C4-2B (cell line): Measurements from ENCODE around the gene LCN12.
A peak's percentile ranks its signal among the peaks of the same experiment; 100 is the strongest.

Source experiments
- H3K27ac ChIP-seq: fragments of 450-650 bp; 2 replicates; pipeline ENCODE4 v1.5.1; 2017
- ZFX ChIP-seq: fragments of 450-650 bp; IDR thresholded peaks from 2 replicates; pipeline ENCODE4 v1.6.1; 2017
- TF ChIP-seq, protein P1 (sequence below): fragments of 450-650 bp; conservative IDR thresholded peaks from 2 replicates; pipeline ENCODE4 v1.5.1; 2017; ENCODE audit warnings: mild to moderate bottlenecking

LCN12 gene

DNA sequence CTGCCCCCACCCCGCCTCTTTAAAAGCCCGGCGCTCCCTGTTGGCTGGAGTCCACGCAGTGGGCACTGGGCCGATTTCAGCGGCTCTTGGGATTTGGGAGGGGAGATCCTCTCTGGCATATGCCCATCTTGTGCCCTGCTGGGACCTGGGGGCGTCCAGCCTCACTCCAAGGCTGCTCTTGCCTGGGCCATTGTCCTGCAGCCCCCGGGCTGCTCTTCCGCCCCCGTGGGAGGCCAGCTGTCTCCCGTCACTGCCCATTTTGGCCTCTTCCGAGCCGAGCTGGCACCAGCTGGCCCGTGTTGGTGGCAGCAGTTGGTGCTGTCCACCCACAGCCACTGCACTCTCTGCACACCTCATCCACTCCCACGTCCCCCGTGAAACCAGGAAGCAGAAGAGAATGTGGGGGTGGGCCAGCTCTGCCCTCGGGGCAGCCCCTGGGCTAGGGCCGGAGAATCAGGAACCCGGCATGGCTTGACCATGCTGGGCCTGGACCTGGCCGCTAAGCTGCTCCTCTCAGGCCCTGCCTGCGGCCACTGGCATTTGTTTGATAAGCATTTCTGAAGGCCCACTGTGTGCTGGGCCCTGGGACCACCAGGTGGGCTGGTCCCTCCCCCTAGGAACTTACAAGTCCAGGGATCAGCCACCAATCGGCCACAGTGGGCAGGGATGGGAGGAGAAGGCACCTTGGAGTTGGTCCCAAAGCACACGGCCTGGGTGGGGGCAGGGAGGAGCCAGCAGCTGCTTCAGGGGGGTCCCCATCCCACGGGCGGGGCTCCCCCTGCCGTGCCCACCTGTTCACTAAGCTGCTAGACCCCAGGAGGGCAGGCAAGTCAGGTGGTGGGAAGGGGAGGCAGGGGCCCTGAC lies 4.8 kb upstream of the LCN12 start:
- no peak for TF ChIP-seq ZFX
- TF ChIP-seq, protein P1, sequence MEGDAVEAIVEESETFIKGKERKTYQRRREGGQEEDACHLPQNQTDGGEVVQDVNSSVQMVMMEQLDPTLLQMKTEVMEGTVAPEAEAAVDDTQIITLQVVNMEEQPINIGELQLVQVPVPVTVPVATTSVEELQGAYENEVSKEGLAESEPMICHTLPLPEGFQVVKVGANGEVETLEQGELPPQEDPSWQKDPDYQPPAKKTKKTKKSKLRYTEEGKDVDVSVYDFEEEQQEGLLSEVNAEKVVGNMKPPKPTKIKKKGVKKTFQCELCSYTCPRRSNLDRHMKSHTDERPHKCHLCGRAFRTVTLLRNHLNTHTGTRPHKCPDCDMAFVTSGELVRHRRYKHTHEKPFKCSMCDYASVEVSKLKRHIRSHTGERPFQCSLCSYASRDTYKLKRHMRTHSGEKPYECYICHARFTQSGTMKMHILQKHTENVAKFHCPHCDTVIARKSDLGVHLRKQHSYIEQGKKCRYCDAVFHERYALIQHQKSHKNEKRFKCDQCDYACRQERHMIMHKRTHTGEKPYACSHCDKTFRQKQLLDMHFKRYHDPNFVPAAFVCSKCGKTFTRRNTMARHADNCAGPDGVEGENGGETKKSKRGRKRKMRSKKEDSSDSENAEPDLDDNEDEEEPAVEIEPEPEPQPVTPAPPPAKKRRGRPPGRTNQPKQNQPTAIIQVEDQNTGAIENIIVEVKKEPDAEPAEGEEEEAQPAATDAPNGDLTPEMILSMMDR = no peak
- peak overlapping the region; percentile 3; the same call in 1 of the 2 replicates for H3K27ac ChIP-seq

DNA sequence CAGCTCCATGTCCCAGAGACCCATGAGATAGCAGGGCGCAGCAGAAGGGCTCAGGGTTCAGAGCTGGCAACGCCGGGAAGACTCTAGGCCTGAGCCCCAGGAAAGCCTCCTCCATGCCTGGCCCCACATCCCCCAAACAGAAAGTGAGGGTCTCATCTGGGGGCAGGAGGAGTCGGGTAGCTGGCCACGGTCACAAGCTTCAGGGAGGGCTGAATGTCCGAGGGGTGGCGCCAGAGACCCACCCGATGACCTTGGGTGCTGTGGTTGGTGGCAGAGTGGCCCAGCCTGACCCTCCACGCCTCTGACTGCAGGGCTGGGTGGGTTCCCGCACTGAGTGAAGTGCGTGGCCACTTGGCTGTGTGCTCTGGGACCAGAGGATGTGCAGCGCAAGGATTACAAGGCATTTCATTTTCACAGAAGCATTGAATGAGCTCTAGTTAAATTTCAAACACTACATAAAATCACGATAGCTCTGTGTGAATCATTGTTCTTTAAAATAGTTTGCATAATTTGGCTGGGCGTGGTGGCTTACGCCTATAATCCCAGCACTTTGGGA lies 4.0 kb upstream of the LCN12 start:
- H3K27ac ChIP-seq = peak overlapping the region; percentile 3; the same call in 1 of the 2 replicates
- TF ChIP-seq, protein P1 = peak; percentile 49
- no peak for TF ChIP-seq ZFX

DNA sequence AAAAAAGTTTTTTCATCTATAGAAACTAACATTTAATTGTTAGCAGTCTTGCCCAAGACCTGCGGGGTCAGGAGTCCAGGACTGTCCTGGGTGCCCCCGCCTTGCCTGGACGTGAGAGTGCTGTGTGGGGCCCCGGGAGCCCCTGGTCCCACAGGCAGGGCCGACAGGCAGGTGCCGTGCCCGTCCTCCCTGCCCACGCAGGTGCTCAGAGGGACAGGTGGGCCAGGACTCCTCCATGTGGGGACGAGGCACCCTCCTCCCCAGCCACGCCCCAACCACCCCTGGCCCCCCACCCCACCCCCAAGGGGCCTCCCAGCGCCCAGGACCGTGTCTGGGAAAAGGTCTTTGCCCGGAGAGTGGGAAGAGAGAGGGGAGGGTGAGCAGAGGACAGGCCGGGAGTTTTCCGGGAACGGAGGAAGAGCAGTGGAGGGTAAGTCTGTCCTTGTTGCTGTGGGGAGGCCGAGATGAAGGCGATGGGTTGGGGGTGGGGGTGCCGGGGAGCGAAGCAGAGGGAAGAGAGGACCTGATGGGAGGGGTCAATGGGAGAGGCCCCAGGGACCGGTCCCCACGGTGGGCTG lies 2.7 kb upstream of the LCN12 start:
- H3K27ac ChIP-seq = peak overlapping the region; percentile 100
- TF ChIP-seq, protein P1 = no peak
- TF ChIP-seq ZFX = no peak

DNA sequence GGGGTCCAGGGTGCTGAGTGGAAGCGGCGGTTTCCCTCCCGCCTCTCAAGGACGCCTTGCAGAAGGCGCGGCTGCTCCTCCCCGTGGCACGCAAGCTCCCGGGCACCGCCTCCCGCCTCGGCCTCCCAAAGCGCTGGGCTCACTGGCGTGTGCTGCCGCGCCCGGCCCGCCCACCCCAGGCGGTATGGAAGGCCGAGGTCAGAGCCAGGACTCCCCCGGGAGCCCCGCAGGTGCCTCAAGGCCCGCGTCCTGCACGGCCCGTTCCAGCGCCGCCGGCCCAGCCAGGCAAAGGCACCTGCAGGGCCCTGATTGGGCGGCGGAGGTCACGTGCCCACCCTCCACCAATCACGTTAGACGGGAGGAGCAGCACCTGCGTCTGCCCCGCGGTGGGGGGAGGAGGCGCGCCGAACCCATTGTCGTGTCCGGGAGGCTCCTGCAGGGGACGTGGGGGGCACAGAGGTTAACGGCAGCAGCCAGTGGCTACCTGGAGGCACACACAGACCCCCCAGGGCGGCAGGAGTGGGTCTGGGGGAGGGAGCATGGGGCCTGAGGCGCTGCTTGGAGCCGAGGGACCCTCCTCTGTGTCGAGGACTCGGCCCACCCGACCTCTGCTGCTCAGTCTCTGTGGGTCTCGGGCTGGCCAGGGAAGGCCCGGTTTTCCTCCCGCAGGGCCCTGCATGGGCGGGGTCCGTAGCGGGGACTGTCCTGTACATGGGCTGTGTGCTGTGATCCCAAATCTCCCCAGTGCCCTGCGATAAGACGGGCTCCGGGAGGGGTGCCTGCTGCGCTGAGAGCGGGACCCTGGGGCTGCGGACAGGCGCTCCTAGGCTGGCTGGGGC lies 2.0 kb upstream of the LCN12 start:
- H3K27ac ChIP-seq = peak overlapping the region; percentile 100
- TF ChIP-seq ZFX = 0 out of 2 replicates have a peak, but pooled peaks have one; percentile 37
- TF ChIP-seq, protein P1 = no peak; the same call in 1 of the 2 replicates

DNA sequence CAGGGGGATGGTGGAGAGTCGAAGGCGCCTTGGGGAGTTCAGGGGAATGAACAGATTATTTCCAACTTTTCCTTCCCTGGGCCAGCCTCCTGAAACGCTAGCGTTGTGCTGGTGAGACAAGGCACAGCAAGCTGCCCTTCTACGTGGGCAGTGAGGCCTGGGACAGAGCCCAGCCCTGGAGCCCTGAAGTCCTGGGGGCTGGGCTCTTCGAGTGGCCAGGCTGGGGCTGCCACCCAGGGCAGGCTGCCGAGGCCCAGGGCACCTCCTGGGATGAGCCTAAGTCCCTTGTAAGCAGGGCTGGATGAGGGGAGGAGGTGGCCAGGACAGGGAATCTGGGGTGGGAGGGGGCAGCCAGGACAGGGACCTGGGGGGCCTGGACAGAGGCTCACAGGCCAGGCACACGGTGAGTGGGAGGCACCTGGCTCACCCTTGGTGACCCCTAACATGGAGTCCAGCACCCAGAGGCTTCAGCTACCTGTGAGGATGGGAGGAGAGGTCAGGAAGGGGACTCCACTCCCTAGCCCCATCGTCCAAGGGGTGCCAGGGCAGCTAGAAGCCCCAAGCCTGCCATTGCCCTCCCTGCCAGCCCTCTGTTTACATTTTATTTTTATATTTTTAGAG lies 1.3 kb upstream of the LCN12 start:
- H3K27ac ChIP-seq = peak overlapping the region; percentile 100
- TF ChIP-seq, protein P1 = no peak
- TF ChIP-seq ZFX = no peak

DNA sequence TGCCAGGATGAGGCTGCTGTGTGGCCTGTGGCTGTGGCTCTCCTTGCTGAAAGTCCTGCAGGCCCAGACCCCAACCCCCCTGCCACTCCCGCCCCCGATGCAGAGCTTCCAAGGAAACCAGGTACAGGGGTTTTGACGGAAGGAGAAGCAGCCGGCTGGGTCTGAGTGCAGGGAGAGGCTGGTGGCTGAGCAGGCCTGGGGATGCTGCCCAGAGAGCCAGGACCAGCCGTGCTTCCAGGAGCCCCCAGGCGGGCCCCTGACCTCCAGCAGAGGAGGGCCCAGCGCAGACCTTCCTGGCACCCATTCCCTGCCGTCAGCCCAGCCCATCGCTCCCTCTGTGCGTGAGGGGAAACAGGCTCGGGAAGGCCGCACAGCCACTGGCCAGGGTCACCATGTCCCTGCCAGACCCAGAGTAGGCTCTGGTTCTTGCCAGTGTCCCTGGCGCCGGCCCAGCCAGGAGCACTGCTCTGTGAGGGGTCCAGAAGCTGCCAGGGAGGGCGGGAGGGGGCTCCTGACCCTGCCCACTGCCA lies 313 bp downstream of the LCN12 start:
- TF ChIP-seq, protein P1 = no peak
- no peak for TF ChIP-seq ZFX
- no peak overlapping the region for H3K27ac ChIP-seq
